GM18526 (cell line): ENCODE data around the gene PIEZO1.

Source experiments
- POLR2A ChIP-seq: IDR thresholded peaks from 3 replicates; pipeline ENCODE4 v1.6.1; 2011; ENCODE audit not compliant: insufficient read length; ENCODE audit errors: extremely low read depth

PIEZO1 gene

GRCh38 chr16:88671806-88672205 is 113.2 kb downstream of the PIEZO1 start:
- no peak for TF ChIP-seq POLR2A

- TF ChIP-seq POLR2A = no peak
Measured at GRCh38 chr16:88669980-88670379, 115.0 kb downstream of the PIEZO1 start.

GRCh38 chr16:88667461-88667860 is 117.6 kb downstream of the PIEZO1 start:
- TF ChIP-seq POLR2A = no peak

- no peak for TF ChIP-seq POLR2A
Measured at GRCh38 chr16:88665570-88665969, 119.5 kb downstream of the PIEZO1 start.
